CMK (cell line): ENCODE data around the gene FAM229A.

ENCODE experiments used
- DNase-seq: peaks from one replicate; pipeline ENCODE4 v3.0.0-alpha.2; 2010; ENCODE audit warnings: low read depth

FAM229A gene

DNA sequence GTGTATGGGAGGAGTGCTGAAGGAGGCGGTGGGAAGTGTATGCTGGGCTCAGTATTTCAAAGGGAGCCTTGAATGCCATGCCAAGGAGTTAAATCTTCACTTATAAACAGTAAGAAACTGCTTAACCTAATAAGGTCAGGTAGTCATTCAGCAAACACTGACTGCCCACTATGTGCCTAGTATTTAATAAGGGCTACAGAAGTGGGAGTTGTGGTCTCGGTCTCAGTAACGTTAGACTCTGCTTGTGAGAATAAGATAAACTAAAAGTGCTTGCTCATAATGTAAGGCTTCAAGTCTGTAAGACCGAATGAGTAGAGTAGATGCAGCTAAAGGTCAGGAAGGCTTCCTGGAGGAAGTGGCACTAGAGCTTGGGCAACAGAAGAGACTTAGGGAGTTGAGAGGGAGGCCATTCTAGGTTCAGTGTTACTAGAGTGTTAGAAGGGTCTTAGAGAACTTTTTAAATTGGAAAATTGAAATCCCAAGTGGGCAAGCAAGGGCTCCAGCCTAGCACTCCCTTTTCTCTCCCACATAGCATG, 32.3 kb downstream of the FAM229A start:
- no peak for DNase-seq

DNA sequence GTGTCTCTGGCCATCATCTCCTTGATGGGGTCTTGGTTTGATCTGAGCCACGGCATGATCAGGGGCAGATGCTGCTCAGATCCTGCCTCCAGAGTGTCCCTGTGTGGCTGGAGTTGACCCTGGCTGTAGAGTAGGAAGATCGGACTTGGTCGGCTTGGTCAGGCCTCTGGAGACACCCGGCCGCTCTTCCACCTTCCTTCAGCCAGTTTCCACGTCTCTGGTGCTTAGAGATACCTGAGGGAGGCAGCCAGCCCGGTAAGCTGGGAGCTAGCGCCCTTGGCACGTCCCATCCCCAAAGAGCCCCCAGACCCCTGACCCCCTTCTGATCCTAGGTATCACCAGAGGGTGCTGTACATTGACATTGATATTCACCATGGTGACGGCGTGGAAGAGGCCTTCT, 35.1 kb downstream of the FAM229A start:
- no peak for DNase-seq

DNA sequence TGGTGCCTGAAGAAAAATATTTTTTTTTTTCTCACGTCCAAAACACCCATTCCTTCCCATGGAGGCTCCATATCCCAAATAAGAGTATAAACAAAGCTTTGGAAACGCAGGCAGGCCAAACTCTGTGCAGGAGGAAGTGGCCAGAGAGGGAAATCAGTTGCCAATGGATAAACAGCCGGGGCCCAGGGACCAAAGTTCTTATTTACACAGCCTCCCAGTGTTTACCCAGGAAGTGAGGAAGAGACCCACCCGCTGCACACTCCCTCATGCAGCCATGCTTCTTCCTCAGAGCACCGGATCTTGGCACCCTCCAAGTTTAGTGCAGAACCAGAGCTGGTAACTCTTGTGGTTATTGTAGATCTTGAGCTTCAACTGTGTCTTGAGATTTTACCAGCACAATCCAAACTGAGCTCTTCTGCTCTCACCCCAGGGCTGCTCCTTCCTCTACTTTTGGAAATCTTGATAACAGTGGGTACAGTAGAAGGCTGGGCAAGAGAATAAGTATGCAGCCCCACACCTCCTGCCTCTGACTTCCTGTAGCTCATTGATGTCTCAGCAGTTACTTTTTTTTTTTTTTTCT, 40.5 kb downstream of the FAM229A start:
- DNase-seq, result no peak

DNA sequence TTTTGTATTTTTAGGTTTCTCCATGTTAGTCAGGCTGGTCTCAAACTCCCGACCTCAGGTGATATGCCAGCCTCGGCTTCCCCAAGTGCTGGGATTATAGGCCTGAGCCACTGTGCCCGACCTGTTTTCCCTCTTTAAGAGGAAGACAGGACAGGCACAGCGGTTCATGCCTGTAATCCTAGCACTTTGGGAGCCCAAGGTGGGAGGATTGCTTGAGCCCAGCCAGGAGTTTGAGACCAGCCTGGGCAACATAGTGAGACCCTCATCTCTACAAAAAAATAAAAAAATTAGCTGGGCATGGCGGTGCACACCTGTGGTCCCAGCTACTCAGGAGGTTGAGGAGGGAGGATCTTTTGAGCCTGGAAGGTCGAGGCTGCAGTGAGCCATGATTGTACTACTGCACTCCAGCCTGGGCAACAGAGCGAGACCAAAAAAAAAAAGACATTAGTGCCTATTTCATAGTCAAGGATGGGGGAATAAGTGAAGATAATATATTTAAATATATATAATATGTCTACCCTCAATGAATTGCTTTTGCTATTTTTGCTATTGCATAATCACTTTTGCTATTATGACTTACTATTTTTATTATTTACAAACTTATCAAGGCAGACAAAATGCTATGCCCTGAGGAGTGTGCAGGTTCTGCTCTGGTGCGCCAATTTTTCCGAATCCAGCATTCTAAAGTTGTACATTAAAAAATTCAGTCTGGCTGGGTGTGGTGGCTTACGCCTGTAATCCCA, 44.0 kb downstream of the FAM229A start:
- DNase-seq, result no peak

DNA sequence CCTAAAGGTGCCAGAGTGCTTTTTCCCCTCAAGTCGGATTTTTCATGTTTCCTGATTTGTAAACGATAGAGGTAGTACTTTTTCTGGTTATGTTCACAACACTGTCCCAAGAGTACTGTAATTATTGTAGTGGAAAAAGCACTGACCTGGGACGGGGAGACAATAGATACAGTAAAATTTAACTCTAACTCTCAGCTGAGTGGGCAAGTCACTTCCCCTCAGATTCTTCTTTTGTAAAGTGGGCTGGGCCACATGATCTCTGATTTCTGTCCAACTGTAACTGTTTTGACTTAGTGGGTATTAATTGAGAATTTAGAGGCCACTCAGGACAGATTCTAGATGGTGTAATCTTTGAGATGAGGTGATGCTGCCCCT, 45.4 kb downstream of the FAM229A start:
- DNase-seq, result no peak

DNA sequence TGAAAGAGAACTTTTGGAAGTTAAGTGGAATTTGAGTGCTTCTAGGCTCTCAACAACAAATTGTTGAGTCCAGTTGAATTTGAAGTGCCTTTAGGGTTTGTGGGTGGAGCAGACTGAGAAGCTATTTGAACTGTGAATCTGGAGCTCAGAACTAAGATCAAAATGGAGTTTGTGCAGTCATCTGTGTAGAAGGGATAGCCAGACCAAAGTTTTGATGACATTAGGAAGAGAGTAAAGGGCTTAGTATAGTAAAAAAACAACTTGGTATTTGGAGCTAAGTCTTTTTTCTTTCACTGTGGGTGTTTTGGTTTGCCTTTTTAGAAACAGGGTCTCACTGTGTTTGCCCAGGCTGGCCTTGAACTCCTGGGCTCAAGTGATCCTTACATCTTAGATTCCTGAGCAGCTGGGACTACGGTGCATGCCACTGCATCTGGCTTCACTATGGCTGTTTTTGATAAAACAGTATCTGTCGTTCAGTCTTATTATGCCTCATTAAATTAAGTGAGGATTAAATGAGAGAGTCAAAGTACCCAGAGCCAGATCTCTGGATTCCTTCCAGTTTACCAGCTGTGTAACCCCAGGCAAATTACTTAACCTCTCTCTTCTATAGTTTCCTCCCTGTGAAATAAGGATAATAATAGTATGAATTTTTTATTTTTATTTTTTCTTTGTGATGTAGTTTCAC, 50.4 kb downstream of the FAM229A start:
- DNase-seq, result no peak
